GM12891 (cell line): Measurements from ENCODE around the gene C16orf95.

Experiments used
- PAX5 ChIP-seq: IDR thresholded peaks from 2 replicates; pipeline ENCODE4 v1.6.1; 2011; ENCODE audit warnings: low read length, moderate library complexity, mild to moderate bottlenecking; ENCODE audit not compliant: insufficient read depth, severe bottlenecking
- POLR2A ChIP-seq: IDR thresholded peaks from 2 replicates; pipeline ENCODE4 v1.6.1; 2011; ENCODE audit warnings: low read depth, low read length, control low read depth
- POLR2AphosphoS5 ChIP-seq: IDR thresholded peaks from 2 replicates; pipeline ENCODE4 v1.6.1; 2011; ENCODE audit warnings: low read depth, low read length, control low read depth
- SPI1 ChIP-seq: IDR thresholded peaks from 2 replicates; pipeline ENCODE4 v1.6.1; 2011; ENCODE audit warnings: low read depth, low read length, control low read depth
- TAF1 ChIP-seq: IDR thresholded peaks from 2 replicates; pipeline ENCODE4 v1.6.1; 2011; ENCODE audit warnings: low read depth, low read length, control low read depth

GRCh38 chr16:87334651-87335624 is 17.7 kb upstream of the C16orf95 start:
- TF ChIP-seq POLR2A (no peak), TAF1 (no peak), POLR2AphosphoS5 (no peak), SPI1 (no peak), PAX5 (no peak)
